H4 (cell line): ENCODE results near the gene PROM2. TPM values are rescaled to one million over a fixed set of nuclear protein-coding genes. Genes with fewer than 3 reads are reported as not detected.

Source experiments
- DNase-seq: peaks from one replicate; pipeline ENCODE4 v3.0.0-alpha.2; 2015; ENCODE audit warnings: low spot score
- total RNA-seq: library from RNA; depleted of rRNA; stranded (reverse); fragments of >200 nt; shearing (Covaris generic); gene quantifications from 2 replicates; pipeline ENCODE4 v1.2.3, GENCODE V29; 2014

Gene PROM2
- total RNA-seq, 1 experiment from 2014 or later = 0.10 TPM

DNA sequence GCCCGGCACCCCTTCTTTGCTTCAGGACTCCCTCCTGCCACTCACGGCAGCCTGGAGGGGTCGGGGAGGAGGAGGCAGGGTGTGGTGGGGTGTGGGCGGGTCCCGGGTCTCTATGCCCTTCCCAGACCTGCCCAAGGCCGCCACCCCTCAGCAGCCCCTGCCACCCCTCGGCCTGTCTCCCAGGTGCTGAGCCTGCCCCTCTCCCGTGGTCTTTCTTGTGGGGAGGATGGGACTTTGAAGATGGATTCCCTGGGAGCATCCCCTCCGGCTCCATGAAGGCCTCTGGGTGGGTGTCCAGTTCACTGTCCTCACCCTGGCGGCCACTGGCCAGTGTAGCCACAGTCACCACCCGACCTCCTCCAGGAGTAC is 46.1 kb downstream of the PROM2 start:
- no peak for DNase-seq

- no peak for DNase-seq
These were observed 46.9 kb downstream of the PROM2 start for GRCh38 chr2:95320986-95321767.

DNA sequence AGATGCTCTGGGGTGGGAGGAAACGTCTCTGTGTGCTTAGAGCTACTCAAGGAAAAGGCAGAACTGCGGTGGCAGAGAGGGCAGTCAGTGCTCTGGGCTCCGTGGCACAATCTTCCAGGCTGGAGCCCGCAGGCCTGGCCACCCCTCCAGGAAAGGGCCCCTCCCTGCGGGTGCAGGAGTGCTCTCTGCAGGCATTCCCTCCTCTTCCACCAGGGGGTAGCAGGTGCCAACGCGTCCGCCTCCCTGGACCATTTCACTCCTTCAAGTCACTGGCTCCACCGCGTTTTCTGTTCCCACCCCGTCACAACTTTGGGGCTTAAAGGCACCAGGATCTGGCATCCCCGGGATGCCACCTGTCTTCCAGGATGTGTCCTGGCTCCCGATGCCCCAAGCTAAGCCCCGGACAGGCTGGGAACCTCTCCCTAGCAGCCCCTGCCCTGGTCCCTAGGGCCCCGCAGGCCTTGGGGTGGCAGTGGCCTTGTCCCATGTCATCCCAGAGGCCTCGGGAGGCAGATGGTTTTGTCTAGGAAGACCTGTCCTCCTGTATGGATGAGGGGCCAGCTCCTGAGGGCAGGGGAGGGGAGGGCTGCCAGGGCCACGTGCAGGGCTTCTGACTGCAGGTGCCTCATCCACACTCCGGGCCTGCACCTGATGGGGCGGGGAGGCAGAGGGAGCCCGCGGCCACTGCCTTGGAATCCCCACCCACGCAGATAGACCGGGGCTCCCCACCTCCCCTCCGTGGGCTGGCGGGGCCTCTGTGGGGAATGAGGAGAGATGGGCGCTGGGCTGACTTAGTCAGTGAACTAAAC is 49.3 kb downstream of the PROM2 start:
- DNase-seq = peak; percentile 35

DNA sequence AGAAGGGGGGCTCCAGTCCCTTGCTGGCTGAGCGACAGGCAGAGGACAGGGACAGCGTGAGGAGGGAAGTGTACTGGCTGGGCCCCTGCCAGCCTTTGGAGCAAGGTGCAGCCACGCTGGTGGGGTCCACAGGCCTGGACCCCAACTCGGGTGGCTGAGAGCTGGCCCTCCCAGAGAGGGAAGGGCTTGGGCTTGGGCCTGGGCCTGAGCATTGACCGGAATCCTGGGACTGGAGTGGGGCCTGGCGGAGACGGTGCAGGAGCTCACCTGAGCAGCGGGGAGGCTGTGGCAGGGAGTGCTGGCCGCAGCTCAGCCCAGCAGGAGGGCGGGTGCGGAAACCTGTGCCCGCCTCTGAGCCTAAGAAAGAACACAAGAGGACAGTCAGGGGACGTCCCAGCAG is 50.8 kb downstream of the PROM2 start:
- no peak for DNase-seq

DNA sequence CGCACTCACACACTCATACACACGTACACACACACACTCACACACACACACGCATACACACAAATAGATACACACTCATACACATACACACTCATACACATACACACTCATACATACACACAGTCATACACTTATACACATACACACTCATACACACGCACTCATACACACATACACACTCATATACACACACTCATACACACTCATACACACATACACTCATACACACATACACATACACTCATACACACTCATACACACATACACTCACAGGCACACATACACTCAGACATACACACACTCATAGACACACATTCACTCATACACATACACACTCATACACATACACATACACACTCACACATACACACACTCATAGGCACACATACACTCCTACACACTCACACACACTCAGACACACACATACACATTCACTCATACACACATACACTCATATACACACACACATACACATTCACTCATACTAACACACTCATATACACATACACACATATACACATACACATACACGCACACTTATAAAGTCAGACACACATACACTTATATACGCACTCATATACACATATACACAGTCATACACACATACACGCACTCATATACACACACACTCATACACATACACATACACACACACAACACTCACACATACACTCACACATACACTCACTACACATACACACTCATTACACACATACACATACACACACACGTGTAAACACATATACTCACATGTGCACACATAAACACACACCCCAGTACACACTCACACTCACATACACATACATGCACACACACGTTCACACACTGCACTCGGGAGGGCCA is 51.6 kb downstream of the PROM2 start:
- DNase-seq = no peak

- DNase-seq = no peak
These were observed 52.3 kb downstream of the PROM2 start for GRCh38 chr2:95326433-95327140.

- DNase-seq = no peak
These were observed 53.6 kb downstream of the PROM2 start for GRCh38 chr2:95327861-95328260.

DNA sequence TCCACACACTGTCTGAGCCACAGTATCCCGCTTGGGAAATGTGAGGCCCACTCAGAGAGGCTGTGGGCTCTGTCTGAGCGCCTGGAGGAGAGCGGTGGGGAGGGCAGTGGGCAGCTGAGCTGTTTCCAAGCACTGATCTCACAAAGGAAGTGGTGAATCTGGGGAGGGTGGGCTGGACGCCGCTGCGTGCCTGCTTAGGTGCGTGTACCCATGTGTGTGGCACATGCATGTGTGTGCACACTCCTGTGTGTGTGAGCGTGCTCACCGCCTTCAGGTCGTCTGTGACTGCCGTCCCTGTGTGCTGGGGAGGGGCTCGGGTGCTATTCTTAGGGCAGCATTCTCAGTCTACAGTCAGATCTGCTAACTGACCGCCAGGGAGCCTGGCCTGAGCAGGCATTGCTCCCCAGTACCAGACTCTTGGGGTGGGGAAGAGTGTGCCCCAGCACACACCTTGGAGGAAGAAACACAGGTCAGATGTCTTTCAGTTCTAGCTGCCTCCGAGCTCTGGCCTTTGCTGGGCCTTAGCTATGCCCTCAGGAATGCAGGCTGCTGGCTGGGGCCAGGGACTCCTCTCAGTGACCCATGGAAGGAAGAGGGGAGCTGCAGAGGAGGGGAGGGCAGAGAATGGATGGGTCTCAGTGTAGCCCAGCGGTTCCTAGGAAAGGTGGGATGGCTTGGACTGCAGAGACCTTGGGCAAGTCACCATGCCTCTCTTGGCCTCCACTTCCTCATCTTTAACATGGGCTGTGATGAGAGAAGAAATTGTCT is 54.3 kb downstream of the PROM2 start:
- no peak for DNase-seq

DNA sequence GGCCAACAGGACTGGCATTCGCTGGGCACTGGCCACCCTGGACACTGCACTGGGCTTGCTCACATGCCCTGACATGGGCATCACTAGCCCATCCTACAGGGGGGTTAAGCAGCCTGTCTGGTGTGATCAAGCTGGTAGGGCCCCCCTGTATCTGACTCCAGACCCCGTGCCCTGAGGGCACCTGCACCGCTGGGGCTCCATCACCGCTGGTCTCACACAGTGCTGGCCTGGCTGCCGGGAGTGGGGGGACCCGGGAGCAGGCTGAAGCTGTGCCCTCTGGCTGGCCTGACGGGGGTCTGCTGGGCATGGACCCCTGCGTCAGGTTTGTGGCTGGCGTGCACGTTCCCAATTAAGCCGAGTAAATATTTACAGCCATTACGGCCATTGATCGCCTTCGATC is 55.2 kb downstream of the PROM2 start:
- no peak for DNase-seq

GRCh38 chr2:95329891-95330793 is 55.9 kb downstream of the PROM2 start:
- DNase-seq = peak; percentile 32

DNA sequence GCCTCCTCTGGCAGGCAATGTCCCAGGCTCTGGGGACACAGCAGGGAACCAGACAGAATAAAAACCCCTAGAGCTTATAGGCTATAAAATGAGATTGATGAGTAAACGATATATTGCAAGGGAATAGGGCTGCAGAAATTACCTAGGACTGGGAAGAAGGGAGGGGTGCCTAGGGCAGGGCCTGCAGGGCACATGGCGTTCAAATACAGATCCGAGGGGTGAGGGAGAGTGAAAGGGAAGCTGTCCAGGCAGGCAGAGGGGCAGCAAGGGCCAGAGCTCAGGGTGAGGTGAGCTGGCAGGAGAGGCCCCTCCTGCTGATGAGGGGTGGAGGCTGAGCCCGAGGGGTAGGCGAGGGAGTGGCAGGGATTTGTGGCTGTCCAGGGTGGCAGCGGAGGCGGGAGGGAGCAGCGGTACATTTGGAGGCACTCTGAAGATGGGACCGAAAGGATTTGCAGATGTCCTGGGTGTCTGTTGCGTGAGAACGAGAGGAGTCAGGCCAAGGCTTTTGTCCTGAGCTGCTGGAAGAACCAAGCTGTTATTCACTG is 56.6 kb downstream of the PROM2 start:
- no peak for DNase-seq

DNA sequence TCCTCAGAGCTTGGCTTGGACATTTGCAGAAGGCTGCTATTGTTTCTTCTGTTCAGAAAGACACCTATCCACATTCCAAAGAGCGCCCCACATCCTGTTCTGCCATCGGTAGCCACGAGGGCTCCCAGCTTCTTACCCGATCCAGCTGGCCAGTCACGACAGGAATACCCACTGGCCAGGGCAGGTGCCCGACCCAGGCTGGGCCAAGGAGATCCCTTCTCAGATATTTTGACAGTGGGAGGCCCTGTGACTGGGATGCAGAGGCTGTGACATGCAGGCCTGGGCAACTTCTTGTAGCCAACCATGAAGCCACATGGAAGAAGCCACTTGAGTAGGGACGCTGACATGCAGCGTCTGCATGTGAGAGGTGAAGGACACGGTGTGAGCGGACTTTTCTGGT is 57.4 kb downstream of the PROM2 start:
- no peak for DNase-seq

GRCh38 chr2:95332036-95332435 is 57.8 kb downstream of the PROM2 start:
- no peak for DNase-seq

- no peak for DNase-seq
These were observed 58.8 kb downstream of the PROM2 start for GRCh38 chr2:95333056-95333455.

GRCh38 chr2:95333888-95334338 is 59.7 kb downstream of the PROM2 start:
- peak; percentile 97 for DNase-seq

GRCh38 chr2:95334916-95335641 is 60.8 kb downstream of the PROM2 start:
- DNase-seq = no peak

- DNase-seq = no peak
These were observed 62.2 kb downstream of the PROM2 start for GRCh38 chr2:95336406-95336805.

- DNase-seq = no peak
These were observed 63.6 kb downstream of the PROM2 start for GRCh38 chr2:95337829-95338228.
